GM19239 (cell line): ENCODE measurements around the gene PIGN.

Source experiments
- DNase-seq: peaks from one replicate; pipeline ENCODE4 v3.0.0; 2011; ENCODE audit warnings: low spot score; ENCODE audit not compliant: insufficient read length
- FAIRE-seq: peaks from 2 replicates; lab custom pipeline; 2011; peaks lifted over from hg19 to GRCh38; lab: Jason Lieb, UNC

PIGN gene

DNA sequence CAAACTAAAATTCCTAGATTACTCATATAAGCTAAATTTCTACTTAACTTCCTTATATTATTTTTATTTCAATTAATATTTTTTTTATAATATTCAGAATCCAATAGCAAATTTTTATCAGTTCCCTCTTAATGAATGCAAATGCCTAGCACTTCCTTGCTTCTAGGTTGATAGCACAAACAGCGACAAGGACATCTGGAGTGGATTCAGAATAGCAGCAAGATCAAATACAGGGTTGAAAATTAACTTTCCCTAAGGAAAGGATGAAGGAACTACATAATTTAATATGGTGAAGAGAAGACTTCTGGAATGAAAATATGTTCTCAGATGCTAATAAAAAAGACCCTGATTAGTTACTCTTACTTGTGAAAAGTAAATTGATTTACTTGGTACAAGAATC is 64.5 kb downstream of the PIGN start:
- FAIRE-seq (no peak), DNase-seq (no peak)

DNA sequence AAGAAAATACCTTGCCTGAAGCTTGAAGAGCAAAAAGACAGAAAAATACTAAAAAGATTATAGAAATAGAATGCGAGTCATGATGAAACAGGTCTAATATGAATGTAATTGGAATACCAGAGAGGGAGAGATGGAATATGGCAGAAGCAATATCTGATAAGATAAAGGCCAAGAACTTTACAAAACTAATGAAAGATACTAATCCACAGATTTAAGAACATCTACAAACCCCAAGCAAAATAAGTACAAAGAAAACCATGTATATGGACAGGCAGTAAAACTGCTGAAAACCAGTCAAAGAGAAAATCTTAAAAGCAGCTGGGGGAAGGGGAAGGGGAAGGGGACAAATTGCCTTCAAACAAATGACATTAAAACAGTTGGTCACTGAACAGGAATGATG is 67.0 kb downstream of the PIGN start:
- no peak for FAIRE-seq
- DNase-seq, result no peak

DNA sequence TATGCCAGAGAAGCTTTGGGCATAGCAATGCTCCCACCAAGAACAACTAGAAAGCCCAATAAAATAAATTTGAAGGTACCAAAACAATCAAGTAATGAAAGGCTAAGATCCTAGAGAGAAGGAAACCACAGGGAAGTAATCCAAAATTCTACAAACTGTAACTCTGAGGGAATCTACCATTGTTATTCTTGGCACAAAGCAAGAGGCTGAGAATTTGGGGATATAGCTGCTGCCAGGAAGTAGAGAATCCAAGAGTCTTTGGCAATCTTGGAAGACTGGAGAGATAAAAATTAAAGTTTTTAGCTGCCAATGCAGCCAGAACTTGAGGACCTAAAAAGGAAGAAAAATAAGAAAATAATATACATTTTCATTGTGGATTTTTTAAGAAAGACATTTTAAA is 68.5 kb downstream of the PIGN start:
- DNase-seq (no peak), FAIRE-seq (no peak)

DNA sequence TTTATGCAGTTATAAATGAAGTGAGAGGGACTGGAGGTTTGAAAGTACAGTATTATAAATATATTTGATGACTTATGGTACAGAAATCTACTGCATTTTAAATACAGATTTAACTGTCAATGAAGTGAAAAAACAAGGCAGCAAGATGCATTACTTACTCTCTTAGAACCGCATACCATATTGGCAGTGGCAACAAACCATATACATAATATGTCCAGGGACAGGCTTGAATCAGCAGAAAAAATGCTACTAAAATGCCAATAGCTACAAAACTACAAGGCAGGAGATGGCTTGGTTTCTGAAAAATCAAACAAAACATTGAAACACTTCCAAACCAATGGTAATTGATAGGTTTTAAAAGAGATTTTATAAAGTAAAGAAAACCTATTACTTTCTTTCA is 77.2 kb downstream of the PIGN start:
- DNase-seq (no peak), FAIRE-seq (no peak)

DNA sequence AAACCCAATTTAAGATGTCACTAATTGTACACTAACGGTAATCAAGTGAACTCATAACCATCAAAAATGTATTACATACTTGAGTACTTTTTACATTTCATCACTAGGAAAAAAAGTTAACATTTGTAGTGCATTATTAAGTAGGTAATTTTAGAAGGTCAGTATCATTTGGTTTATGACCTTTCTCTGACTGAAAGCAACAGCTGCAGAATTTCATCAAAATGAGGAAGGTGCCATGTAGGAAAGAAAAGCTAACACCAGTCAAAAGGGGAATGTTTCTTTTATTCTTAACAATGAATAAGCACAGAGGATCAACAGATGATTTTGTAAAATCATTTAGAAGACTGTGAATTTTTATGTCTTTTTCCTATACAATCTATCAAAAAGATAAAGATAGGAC is 79.0 kb downstream of the PIGN start:
- no peak for FAIRE-seq

DNA sequence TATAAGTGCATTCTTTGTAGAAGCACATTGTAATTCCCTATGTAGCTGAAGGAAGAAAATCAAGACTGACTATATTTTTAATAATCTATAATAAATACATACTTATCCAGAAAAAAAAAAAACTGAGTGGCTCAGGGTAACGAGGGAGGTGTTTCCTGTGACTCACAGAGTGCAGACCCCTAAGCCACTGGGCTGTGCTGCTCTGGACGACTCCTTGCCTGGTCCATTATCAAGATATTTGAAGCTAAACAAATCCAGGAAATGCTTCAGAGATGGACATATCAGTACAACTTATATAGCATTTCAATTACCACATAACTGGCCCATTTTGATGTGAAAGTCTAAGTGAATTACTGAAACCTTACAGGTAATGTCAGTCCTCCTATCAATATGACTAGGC is 80.6 kb downstream of the PIGN start:
- DNase-seq (no peak), FAIRE-seq (no peak)

More for the DNA sequence above, 79.0 kb downstream of the PIGN start:
- DNase-seq, result no peak

DNA sequence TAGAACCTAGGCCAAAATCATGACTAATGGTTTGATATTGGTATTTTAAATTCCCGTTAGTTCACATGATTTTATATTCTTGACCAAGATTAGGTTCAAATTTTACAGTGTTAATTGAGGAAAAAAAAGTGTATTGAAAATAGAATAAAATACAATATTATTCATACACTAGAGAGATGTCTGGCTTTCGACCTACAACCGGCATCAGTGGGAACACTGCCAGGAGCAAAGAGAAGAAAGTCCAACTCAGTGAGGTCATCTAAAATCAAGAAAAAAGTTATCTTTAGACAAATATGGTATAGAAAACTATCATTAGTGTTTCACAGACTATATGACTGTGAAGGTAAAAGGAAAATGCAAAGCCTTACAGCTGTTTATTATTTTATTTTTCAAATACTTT is 81.5 kb downstream of the PIGN start:
- no peak for FAIRE-seq

DNA sequence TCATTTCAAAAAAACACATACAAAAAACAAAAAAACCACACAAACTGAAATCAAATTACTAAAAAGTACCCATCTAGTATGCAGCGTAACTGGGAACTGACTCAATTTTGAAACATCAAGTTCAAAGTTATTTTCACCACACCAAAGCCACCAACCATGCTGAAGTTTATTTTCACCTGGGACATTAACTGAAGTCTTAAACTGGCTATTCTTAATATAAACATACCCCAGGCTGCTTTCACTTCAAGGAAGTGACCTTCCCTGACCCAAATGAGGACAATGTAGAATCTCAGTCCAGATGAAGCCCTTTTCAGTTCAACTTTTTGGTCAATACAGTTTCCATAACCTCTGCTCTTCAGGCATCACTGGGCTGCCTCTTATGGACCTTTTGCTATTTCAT is 84.6 kb downstream of the PIGN start:
- DNase-seq (no peak), FAIRE-seq (no peak)

More for the DNA sequence above, 81.5 kb downstream of the PIGN start:
- DNase-seq, result no peak

DNA sequence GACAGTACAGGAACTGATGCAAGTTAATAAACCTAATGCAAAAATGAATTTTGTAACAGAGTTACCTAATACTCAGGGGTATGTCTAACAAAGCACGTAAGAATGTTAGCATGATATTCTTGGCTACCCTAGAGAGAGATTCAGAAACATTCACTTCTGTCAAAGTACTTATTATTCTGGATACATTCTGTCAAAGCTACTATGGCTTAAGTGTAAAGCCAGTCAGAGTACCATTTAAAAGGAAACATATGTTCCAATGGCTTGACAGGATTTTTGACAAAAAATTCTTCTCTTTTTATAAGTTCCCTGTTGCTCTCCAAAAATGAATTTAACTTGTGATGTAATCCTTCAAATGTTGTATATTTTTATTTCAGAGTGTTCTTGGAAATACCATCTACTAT is 85.5 kb downstream of the PIGN start:
- peak; percentile 28 for FAIRE-seq
- no peak for DNase-seq

DNA sequence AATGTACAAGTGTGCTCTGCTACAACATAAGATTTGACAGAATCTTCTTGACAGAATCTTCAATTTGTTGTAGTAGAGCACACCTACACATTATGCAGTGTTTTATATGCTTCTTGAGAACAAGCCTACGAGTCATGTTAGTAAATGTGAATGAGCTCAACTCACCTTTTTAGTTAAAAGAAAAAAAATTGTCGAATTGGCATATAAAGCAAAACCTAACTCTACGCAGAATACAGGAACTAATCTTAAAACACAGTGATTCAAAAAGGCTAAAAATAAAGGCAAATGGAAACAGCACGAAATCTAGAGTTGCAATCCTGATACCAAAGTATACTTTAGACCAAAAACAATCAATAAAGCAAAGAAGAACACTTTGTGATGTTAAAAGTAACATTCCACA is 87.9 kb downstream of the PIGN start:
- DNase-seq, result no peak
- FAIRE-seq, result no peak

DNA sequence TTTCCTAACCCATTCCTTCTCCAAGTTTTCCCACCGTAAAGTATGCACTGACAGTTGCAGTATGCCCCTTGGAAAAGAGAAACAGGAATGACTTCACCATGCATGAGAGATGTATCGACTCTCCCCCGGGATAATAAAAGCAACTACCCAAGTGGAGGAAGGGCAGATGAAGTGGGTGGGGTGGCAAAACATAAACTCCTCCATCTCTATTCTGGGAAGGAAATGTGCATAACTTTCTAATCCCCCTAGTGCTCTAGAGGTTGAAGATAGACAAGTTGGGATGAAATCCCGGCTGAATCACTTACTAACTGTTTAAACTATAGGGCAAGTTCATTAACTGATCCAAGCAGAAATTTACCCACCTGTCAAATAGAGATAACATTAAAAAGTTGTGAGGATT is 89.2 kb downstream of the PIGN start:
- FAIRE-seq (no peak), DNase-seq (no peak)

DNA sequence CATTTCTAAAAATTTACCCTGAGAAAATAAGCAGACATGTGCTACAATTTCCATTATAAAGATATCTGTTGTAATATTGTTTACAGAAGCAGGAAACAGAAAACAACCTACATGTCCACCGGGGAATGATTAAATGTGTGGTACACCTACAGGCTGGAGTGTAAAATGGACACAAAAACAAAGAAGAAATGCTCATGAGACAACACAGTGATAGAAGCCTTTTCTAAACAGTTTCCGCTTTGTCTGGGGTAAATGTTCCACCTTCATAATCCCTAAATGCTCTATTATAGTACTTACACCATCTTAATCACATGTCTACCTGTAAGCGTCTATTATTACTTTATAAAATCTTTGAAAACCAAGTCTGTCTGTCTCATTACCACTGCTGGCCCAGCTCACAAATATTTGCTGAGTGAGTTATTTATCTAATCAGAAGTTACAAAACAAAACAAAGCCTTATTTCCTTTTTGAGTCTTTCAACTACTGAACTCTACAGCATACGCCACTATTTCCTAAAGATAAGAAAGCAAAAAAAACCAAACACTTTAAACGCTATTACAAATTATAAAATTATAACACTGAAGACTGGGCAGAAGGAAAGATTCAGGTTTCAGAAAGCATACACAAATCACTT is 95.3 kb downstream of the PIGN start:
- no peak for FAIRE-seq

DNA sequence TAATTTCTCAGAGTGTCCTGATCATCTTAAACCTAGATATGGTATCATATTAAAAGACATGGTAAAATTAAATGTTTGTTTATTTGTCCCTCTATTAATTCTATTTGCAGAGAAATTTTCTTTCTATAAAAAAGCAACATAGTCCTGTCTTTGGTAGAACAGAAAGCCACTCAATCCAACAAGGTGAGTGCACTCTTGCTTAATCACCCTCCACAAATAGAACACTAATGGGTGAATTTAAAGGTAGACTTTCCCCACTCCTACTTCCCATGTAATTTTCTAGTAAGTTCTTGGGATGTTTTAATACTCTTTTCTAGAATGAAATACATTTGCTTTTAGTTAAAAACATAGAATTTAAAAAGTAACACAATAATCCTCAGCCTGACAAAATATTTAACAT is 97.7 kb downstream of the PIGN start:
- FAIRE-seq (no peak), DNase-seq (no peak)

More for the DNA sequence above, 95.3 kb downstream of the PIGN start:
- DNase-seq, result no peak

DNA sequence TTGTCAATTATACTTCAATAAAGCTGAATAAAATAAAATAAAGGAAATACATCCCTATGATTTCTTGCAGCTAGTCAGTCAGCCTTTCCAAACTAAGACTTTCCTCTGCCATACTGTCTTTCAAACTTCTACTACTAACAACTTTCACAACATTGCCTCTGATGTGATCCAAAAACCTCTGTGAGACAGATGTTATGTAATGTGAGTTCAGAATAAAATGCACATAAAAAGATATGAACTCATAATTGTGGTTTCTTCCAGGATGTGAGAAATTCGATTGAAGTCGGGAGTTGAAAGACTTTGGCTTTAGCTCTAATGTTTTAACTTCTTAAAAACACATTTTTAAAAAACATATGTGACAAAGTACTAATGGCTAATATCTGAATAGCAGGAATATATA is 98.7 kb downstream of the PIGN start:
- DNase-seq (no peak), FAIRE-seq (peak; percentile 35)

DNA sequence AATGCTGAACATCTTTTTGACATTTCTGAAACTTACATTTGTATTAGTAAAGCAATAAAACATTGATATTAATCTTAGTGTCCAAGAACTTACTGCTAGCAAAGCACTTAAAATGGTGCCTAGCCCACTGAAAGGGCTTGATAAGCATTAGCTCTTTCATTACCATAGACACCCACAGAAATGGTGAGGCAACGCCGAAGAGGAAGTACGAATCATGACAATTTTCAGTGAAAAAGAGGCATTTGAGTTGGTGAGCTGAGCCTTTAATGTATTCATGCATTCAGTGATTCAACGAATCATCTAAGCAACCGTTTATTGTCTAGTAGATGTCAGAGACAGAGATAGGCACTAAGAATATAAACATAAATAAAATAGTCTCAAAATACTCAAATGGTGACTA is 101.1 kb downstream of the PIGN start:
- FAIRE-seq (no peak), DNase-seq (no peak)

DNA sequence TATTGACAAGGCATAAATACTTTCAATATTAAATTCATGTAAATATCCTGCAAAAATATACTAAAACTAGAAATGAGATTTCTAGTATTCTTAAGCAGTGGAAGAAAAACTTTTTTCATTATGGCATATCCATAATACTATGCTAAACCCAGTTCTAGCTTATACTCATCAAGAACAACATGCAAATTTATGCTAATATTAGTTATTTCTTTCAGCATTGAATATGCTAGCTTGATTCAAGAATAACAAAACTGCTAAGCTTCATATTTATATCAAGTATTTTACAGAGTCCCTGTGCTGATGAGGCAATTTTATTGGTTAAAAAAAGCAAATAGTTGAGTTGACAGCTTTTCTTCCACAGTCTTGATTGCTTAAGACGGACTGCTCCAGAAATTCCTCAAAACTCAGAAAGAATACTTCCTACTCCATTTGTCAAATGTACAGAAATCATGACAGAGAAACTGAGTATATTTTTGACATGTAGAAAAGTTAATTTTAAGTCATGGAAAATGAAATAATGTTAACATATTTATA is 105.0 kb downstream of the PIGN start:
- FAIRE-seq, result no peak
- no peak for DNase-seq

DNA sequence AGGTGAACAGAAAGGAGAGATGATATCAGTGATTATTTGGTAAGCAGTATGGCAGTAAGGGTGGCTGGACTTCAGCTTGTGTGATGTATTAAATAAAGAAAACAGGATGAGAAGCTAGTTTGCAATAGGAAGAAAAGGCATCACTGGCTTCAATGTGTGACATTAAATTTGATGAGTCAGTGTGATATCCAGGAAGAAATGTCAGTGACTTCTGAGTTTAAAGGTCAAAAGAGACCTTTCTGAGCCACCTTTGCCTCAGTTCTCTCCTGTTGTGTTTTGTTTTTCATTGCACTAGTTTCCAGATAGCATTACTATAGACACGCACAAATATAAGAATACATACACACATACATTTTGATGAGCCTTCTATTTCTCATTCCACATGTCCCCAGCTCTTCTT is 105.6 kb downstream of the PIGN start:
- no peak for DNase-seq
- FAIRE-seq, result no peak

DNA sequence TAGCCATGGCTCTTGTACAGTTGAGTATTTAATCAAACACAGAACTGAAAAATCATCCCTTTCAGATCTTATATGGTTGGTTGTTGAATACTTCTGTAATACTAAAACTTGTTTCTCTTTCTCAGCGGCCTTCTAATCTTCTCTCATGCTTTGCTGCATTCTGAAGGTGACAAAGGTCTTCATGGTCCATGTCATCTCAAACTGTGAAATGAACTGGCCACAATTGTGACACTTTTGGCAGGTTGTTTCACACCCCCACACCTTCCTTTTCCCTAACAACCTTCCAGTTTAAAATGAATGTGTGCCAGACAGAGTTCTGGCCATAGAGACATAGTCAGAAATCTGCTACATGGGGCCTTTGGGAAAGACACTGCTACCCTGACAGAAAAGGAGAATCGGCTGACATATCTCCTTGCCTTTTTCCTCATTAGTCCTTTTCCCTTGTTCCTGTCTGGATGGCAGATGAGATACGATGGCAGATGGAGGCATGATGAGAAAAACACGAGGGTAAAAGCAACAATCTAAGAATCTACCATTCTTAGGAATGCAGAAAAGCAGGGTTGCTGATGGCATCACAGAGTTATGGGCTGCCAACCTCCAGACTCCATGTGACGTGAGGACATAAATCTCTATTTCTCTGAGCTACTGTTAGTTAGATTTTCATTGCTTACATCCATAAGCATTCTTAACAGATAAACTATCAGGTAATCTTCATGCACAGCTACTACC is 106.5 kb downstream of the PIGN start:
- DNase-seq (no peak), FAIRE-seq (no peak)

DNA sequence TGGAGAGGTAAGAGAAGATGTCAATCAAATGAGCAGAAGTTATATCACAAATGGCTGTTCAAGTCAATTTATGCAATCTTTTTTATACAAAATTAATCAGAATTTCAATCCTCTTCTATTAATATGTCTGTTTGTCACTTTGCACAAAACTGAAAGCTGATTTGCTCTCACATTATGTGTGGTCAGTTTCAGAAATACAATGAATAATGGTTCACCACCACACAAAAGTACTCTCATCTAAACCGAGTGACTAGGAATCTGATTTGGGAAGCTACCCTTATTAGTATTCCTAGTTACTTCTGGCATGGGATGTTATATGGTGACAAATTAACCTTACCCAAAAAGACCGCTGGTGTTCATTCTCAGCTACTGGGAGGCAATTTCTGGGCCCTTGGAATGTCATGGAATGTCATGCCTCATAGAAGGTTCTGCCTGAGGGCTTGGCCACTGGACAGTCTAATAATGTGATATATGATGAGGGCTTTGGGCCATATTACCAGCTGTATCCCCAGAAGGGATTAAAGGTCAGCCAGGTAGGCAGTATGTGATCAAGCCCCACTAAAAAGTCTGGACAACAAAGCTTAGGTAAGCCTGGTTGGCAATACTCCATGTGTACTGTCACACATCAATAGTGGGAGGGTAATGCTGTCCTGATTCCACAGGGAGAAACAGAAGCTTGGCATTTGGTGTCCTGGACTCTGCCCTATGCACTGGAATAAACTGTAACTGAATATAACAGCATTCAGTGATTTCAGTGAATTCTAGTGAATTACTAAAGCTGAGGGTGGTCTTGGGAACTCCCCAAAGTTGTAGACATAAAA is 113.2 kb downstream of the PIGN start:
- DNase-seq (no peak), FAIRE-seq (no peak)

DNA sequence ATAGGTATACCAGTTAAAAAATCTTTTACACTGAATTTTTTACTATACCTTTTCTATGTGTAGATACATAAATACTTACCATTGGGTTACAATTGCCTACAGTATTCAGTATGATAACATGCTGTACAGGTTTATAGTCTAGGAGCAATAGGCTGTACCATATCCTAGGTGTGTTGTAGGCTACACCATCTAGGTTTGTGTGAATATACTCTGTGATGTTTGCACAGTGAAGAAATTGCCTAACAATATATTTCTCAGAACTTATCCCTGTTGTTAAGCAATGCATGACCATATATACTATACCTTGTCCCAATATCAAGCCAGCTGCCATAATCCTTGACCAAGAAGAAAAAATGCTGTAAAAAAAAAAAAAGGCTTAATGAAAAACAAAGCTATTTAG is 114.5 kb downstream of the PIGN start:
- DNase-seq (no peak), FAIRE-seq (no peak)

DNA sequence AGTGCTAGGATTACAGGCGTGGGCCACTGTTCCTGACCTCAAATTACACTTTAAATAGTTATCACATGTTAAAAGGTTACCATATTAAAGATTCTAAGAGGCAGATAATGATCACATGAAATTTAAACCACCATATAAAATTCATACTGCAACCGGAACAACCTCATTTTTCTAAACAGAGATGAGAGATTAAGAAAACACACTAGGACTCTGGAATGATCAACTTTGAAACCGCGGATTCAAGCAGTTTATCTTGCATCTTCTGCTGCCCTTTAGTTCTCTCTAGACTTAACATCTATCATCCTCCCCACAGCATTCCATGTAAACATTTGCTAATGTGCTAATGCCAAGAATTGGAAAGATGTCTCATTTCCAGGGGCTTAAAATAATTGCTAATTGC is 115.8 kb downstream of the PIGN start:
- FAIRE-seq (no peak), DNase-seq (no peak)
